HepG2 (cell line): Measurements from ENCODE around the gene MOCS2. TPM values are rescaled to one million over a fixed set of nuclear protein-coding genes. Genes with fewer than 3 reads are reported as not detected.

Source experiments
- CC2D1A ChIP-seq: sonication (generic); formaldehyde crosslinking; IDR thresholded peaks from 2 replicates; pipeline ENCODE4 v1.8.1; 2023; ENCODE audit warnings: mild to moderate bottlenecking, missing genetic modification reagents
- EED ChIP-seq: sonication (generic); formaldehyde crosslinking; IDR thresholded peaks from 2 replicates; pipeline ENCODE4 v1.5.0; 2020; ENCODE audit warnings: mild to moderate bottlenecking, missing genetic modification reagents
- GATA4 ChIP-seq: sonication (generic); IDR thresholded peaks from 2 replicates; pipeline ENCODE4 v1.6.1; 2016; ENCODE audit warnings: antibody characterized with exemption, low read depth, borderline replicate concordance
- GFI1 ChIP-seq: sonication (generic); formaldehyde crosslinking; IDR thresholded peaks from 2 replicates; pipeline ENCODE4 v1.5.0; 2020; ENCODE audit warnings: missing genetic modification reagents, mild to moderate bottlenecking, borderline replicate concordance
- MEIS1 ChIP-seq: sonication (generic); formaldehyde crosslinking; IDR thresholded peaks from 2 replicates; pipeline ENCODE4 v1.9.0; 2021; ENCODE audit warnings: mild to moderate bottlenecking, missing genetic modification reagents, moderate library complexity, borderline replicate concordance
- MEIS2 ChIP-seq: sonication (generic); formaldehyde crosslinking; IDR thresholded peaks from 2 replicates; pipeline ENCODE4 v1.9.0; 2021; ENCODE audit warnings: mild to moderate bottlenecking, missing genetic modification reagents
- MYC ChIP-seq: sonication (generic); formaldehyde crosslinking; IDR thresholded peaks from 2 replicates; pipeline ENCODE4 v1.9.0; 2021; ENCODE audit warnings: missing genetic modification reagents, borderline replicate concordance
- RBM22 ChIP-seq: fragments of 200-400 bp; formaldehyde crosslinking; optimal IDR thresholded peaks from 2 replicates; pipeline ENCODE3; 2017; ENCODE audit warnings: mild to moderate bottlenecking, low read length, moderate library complexity
- TAF1 ChIP-seq: sonication (generic); formaldehyde crosslinking; IDR thresholded peaks from 2 replicates; pipeline ENCODE4 v1.4.0; 2020; ENCODE audit warnings: missing genetic modification reagents
- ZNF235 ChIP-seq: sonication (generic); formaldehyde crosslinking; IDR thresholded peaks from 2 replicates; pipeline ENCODE4 v1.8.1; 2023; ENCODE audit warnings: mild to moderate bottlenecking, missing genetic modification reagents, borderline replicate concordance
- ZNF24 ChIP-seq: fragments of 450-650 bp; IDR thresholded peaks from 2 replicates; pipeline ENCODE4 v1.6.1; 2017; ENCODE audit warnings: antibody characterized with exemption, mild to moderate bottlenecking
- ZNF569 ChIP-seq: sonication (generic); formaldehyde crosslinking; IDR thresholded peaks from 2 replicates; pipeline ENCODE4 v1.5.0; 2020; ENCODE audit warnings: mild to moderate bottlenecking, missing genetic modification reagents, moderate library complexity, borderline replicate concordance
- ZNF572 ChIP-seq: sonication (generic); formaldehyde crosslinking; IDR thresholded peaks from 2 replicates; pipeline ENCODE4 v1.5.1; 2020; ENCODE audit warnings: mild to moderate bottlenecking, missing genetic modification reagents
- ZNF720 ChIP-seq: sonication (generic); formaldehyde crosslinking; IDR thresholded peaks from 2 replicates; pipeline ENCODE4 v1.4.0; 2020; ENCODE audit warnings: missing genetic modification reagents
- polyA plus RNA-seq, 8 experiments: library from polyadenylated mRNA; depleted of rRNA in 3 of 8; stranded (reverse) in 7 of 8; unstranded in 1 of 8; fragments of >200 nt; fragmentation: Illumina TruSeq in 4 of 8; extraction: Trizol in 4 of 8; gene quantifications; 2 replicates each; pipeline versions ENCODE4 v1.2.1 to v1.2.3, GENCODE V29; 2011 to 2016; ENCODE audit warnings: low read depth in 4 of 8, missing spikeins in 1 of 8, mixed read lengths in 1 of 8; ENCODE audit not compliant: insufficient read depth in 1 of 8
- total RNA-seq, 5 experiments: library from RNA; depleted of rRNA; stranded (reverse); fragments of >200 nt; fragmentation: Illumina TruSeq; extraction: Trizol; gene quantifications; 2 replicates each; pipeline ENCODE4 v1.2.3, GENCODE V29; 2016; ENCODE audit warnings: low read depth in 1 of 5
- TF ChIP-seq, protein P1 (sequence below): sonication (generic); formaldehyde crosslinking; IDR thresholded peaks from 2 replicates; pipeline ENCODE4 v1.4.0; 2020; ENCODE audit warnings: missing genetic modification reagents
- TF ChIP-seq, protein P2 (sequence below): sonication (generic); formaldehyde crosslinking; IDR thresholded peaks from 2 replicates; pipeline ENCODE4 v1.5.0; 2020; ENCODE audit warnings: missing genetic modification reagents, mild to moderate bottlenecking, borderline replicate concordance
- TF ChIP-seq, protein P3 (sequence below), 2 experiments: fragments of 450-650 bp in 1 of 2; sonication (generic) in 1 of 2; formaldehyde crosslinking in 1 of 2; IDR thresholded peaks; 2 replicates each; pipeline versions ENCODE4 v1.6.1 to v1.8.0; 2016 to 2022; ENCODE audit warnings: antibody characterized with exemption in 1 of 2, mild to moderate bottlenecking in 1 of 2, missing genetic modification reagents in 1 of 2
- TF ChIP-seq, protein P4 (sequence below): sonication (generic); formaldehyde crosslinking; IDR thresholded peaks from 2 replicates; pipeline ENCODE4 v1.4.0; 2020; ENCODE audit warnings: missing genetic modification reagents, borderline replicate concordance

MOCS2 gene
- total and polyA plus RNA-seq, 2 of the 13 experiments (the other 11 are each of a cell fraction or from before 2014, with no cell fraction given) = 19.2 to 41.9 TPM

DNA sequence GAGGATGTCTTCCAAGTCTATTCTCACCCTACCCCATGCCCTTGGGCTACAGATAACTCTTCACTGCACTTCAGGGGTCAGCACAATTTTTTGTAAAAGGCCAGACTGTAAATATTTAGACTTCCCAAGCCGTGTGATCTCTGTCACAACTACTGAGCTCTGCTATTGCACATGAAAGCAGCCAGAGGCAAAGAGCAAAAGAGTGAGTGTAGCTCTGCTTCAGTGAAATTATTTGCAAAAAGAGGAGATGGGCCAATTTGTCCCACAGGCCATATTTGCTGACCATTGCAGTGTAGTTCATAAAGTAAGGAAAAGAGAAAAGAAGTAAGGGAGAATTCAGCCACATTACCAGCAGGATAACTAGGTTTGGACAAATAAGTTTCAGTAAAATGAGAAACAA lies 7.0 kb upstream of the MOCS2 start (continued):
- no peak for TF ChIP-seq MEIS1 (CRISPR knock-in tag)
- TF ChIP-seq GATA4 = no peak
- no peak for TF ChIP-seq ZNF569
- TF ChIP-seq, protein P1, sequence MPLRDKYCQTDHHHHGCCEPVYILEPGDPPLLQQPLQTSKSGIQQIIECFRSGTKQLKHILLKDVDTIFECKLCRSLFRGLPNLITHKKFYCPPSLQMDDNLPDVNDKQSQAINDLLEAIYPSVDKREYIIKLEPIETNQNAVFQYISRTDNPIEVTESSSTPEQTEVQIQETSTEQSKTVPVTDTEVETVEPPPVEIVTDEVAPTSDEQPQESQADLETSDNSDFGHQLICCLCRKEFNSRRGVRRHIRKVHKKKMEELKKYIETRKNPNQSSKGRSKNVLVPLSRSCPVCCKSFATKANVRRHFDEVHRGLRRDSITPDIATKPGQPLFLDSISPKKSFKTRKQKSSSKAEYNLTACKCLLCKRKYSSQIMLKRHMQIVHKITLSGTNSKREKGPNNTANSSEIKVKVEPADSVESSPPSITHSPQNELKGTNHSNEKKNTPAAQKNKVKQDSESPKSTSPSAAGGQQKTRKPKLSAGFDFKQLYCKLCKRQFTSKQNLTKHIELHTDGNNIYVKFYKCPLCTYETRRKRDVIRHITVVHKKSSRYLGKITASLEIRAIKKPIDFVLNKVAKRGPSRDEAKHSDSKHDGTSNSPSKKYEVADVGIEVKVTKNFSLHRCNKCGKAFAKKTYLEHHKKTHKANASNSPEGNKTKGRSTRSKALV (CRISPR knock-in tag) = no peak
- no peak for TF ChIP-seq ZNF572 (CRISPR knock-in tag)
- no peak for TF ChIP-seq ZNF235 (CRISPR knock-in tag)
- TF ChIP-seq GFI1 (CRISPR knock-in tag) = no peak
- TF ChIP-seq, protein P2, sequence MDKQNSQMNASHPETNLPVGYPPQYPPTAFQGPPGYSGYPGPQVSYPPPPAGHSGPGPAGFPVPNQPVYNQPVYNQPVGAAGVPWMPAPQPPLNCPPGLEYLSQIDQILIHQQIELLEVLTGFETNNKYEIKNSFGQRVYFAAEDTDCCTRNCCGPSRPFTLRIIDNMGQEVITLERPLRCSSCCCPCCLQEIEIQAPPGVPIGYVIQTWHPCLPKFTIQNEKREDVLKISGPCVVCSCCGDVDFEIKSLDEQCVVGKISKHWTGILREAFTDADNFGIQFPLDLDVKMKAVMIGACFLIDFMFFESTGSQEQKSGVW (CRISPR knock-in tag) = no peak
- no peak for TF ChIP-seq RBM22
- TF ChIP-seq MEIS2 (CRISPR knock-in tag) = peak; percentile 40; the same call in 1 of the 2 replicates
- TF ChIP-seq TAF1 = no peak
- TF ChIP-seq, protein P3, sequence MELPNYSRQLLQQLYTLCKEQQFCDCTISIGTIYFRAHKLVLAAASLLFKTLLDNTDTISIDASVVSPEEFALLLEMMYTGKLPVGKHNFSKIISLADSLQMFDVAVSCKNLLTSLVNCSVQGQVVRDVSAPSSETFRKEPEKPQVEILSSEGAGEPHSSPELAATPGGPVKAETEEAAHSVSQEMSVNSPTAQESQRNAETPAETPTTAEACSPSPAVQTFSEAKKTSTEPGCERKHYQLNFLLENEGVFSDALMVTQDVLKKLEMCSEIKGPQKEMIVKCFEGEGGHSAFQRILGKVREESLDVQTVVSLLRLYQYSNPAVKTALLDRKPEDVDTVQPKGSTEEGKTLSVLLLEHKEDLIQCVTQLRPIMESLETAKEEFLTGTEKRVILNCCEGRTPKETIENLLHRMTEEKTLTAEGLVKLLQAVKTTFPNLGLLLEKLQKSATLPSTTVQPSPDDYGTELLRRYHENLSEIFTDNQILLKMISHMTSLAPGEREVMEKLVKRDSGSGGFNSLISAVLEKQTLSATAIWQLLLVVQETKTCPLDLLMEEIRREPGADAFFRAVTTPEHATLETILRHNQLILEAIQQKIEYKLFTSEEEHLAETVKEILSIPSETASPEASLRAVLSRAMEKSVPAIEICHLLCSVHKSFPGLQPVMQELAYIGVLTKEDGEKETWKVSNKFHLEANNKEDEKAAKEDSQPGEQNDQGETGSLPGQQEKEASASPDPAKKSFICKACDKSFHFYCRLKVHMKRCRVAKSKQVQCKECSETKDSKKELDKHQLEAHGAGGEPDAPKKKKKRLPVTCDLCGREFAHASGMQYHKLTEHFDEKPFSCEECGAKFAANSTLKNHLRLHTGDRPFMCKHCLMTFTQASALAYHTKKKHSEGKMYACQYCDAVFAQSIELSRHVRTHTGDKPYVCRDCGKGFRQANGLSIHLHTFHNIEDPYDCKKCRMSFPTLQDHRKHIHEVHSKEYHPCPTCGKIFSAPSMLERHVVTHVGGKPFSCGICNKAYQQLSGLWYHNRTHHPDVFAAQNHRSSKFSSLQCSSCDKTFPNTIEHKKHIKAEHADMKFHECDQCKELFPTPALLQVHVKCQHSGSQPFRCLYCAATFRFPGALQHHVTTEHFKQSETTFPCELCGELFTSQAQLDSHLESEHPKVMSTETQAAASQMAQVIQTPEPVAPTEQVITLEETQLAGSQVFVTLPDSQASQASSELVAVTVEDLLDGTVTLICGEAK (IDR thresholded peaks at IDR 0.05) = no peak
- TF ChIP-seq, protein P3 (CRISPR knock-in tag; IDR thresholded peaks at IDR 0.05) = no peak
- no peak for TF ChIP-seq EED (CRISPR knock-in tag)
- no peak for TF ChIP-seq MYC
- TF ChIP-seq, protein P4, sequence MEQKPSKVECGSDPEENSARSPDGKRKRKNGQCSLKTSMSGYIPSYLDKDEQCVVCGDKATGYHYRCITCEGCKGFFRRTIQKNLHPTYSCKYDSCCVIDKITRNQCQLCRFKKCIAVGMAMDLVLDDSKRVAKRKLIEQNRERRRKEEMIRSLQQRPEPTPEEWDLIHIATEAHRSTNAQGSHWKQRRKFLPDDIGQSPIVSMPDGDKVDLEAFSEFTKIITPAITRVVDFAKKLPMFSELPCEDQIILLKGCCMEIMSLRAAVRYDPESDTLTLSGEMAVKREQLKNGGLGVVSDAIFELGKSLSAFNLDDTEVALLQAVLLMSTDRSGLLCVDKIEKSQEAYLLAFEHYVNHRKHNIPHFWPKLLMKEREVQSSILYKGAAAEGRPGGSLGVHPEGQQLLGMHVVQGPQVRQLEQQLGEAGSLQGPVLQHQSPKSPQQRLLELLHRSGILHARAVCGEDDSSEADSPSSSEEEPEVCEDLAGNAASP (CRISPR knock-in tag) = no peak
- no peak for TF ChIP-seq ZNF24
- TF ChIP-seq ZNF720 = no peak
- no peak for TF ChIP-seq CC2D1A (CRISPR knock-in tag)
